Mesothelial cell of epicardium (in vitro differentiated cells): ENCODE results near the gene RELT. TPM values are rescaled to one million over a fixed set of nuclear protein-coding genes. Genes with fewer than 3 reads are reported as not detected.

Experiments
- DNase-seq, 2 experiments: peaks; one replicate each; pipeline ENCODE4 v3.0.0; 2021; ENCODE audit warnings: low spot score in 2 of 2; ENCODE audit not compliant: unreplicated experiment in 2 of 2
- H3K27ac Mint-ChIP-seq: 2 replicates; pipeline ENCODE4 v1.8.0; 2021; ENCODE audit warnings: mixed read lengths
- H3K27me3 Mint-ChIP-seq: 2 replicates; pipeline ENCODE4 v1.8.0; 2021; ENCODE audit warnings: low read depth, mixed read lengths
- H3K36me3 Mint-ChIP-seq: 2 replicates; pipeline ENCODE4 v1.8.0; 2021; ENCODE audit warnings: mixed read lengths
- H3K4me1 Mint-ChIP-seq: 2 replicates; pipeline ENCODE4 v1.8.0; 2021; ENCODE audit warnings: mixed read lengths
- H3K4me3 Mint-ChIP-seq: 2 replicates; pipeline ENCODE4 v1.8.0; 2021; ENCODE audit warnings: mild to moderate bottlenecking, moderate library complexity, mixed read lengths
- H3K9me3 Mint-ChIP-seq: 2 replicates; pipeline ENCODE4 v1.8.0; 2021; ENCODE audit warnings: mixed read lengths
- CTCF ChIP-seq: fragments of 200-600 bp; sonication (generic); IDR thresholded peaks from one replicate; pipeline ENCODE4 v1.5.0; 2021; ENCODE audit warnings: antibody characterized with exemption; ENCODE audit not compliant: unreplicated experiment
- total RNA-seq: library from RNA; stranded (reverse); gene quantifications from 3 replicates; pipeline ENCODE4 v1.2.1, GENCODE V29; 2021

The RELT gene
- total RNA-seq, 1 donor from 2014 or later: 5.1 TPM

- peaks cover 39% of the 10 kb centered on the region for H3K4me1 Mint-ChIP-seq
- no peak for DNase-seq
- no peaks in the 10 kb centered on the region for H3K27me3 Mint-ChIP-seq
- no peak overlapping the region for H3K27ac Mint-ChIP-seq
- H3K4me3 Mint-ChIP-seq: no peak overlapping the region
- TF ChIP-seq CTCF: no peak
- H3K36me3 Mint-ChIP-seq: no peaks in the 10 kb centered on the region
- H3K9me3 Mint-ChIP-seq: no peaks in the 10 kb centered on the region
Observed at GRCh38 chr11:73383249-73384124, 7.3 kb downstream of the RELT start.

- Mint-ChIP-seq H3K36me3 (no peaks in the 10 kb centered on the region), H3K27ac (no peak overlapping the region), H3K9me3 (no peaks in the 10 kb centered on the region), H3K4me1 (peaks cover 42% of the 10 kb centered on the region), H3K27me3 (no peaks in the 10 kb centered on the region), H3K4me3 (no peak overlapping the region)
- no peak for TF ChIP-seq CTCF
- DNase-seq: no peak
Observed at GRCh38 chr11:73384125-73384441, 7.9 kb downstream of the RELT start.

DNA sequence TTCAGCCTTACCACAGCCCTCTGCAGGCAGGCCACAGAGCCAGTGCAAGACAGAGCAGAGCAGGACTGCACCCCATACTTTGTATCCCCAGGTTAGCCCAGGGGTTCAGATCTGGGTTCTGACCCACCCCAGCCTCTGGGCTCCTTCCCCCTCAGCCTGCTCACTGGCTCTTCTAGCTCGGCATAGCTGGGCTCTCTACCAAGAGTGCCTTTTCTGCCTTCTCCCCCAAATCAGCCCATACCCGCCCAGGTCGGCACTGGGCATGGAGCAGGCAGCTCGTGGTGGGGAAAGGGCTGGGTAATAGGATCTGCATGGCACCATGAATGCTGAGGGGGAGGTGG is 8.3 kb downstream of the RELT start:
- Mint-ChIP-seq H3K4me3 (no peak overlapping the region), H3K27ac (no peak overlapping the region), H3K9me3 (no peaks in the 10 kb centered on the region), H3K27me3 (no peaks in the 10 kb centered on the region), H3K36me3 (no peaks in the 10 kb centered on the region), H3K4me1 (peaks cover 42% of the 10 kb centered on the region)
- TF ChIP-seq CTCF: no peak
- DNase-seq: no peak

- peak overlapping the region; percentile 43 for H3K27ac Mint-ChIP-seq
- H3K4me3 Mint-ChIP-seq: no peak overlapping the region
- peaks cover 42% of the 10 kb centered on the region for H3K4me1 Mint-ChIP-seq
- H3K36me3 Mint-ChIP-seq: no peaks in the 10 kb centered on the region
- H3K27me3 Mint-ChIP-seq: no peaks in the 10 kb centered on the region
- TF ChIP-seq CTCF: no peak
- DNase-seq: no peak
- H3K9me3 Mint-ChIP-seq: no peaks in the 10 kb centered on the region
Observed at GRCh38 chr11:73384872-73385689, 8.9 kb downstream of the RELT start.

- Mint-ChIP-seq H3K4me1 (peaks cover 42% of the 10 kb centered on the region), H3K36me3 (no peaks in the 10 kb centered on the region), H3K27me3 (no peaks in the 10 kb centered on the region), H3K9me3 (no peaks in the 10 kb centered on the region), H3K4me3 (no peak overlapping the region), H3K27ac (no peak overlapping the region)
- no peak for TF ChIP-seq CTCF
- DNase-seq: no peak
Observed at GRCh38 chr11:73386016-73386415, 9.8 kb downstream of the RELT start.
